NCI-H2081 treated with DMSO at 0.1 percent for 48 hours (cell line): ENCODE data around the gene ADORA1.

Source experiments
- DNase-seq: peaks from one replicate; lab custom pipeline; 2025; lab: John Stamatoyannopoulos, UW

Gene ADORA1

DNA sequence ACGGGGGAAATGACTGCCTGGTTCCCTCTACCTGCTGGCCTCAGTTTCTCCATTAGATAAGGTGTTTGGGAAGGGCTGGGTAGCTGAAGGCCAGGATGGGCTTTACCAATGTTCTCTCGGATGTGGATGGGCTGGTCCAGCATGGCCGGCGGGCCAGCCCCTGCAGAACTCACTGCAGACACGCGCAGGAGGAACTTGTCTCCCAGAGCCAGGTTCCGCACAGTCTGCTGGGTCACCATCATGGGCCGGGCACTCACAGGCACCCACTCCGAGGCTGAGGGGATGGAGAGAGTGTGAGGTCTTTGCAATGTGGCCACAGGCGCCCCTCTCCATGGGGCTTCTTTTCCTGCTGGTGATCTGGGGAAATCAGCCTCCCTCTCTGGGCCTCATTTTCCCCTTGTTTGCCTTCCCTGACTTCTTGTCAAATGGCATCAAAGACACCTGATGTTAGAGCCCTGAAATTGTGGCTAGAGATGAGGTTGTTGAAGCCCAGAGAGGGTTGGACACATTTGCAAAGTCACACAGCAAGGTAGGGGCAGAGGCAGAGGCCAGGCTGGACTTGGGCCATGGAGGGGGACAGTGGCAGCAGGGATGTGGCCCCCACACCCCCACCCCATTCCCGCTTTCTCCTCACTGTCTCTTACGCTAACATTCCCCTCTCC lies 46.9 kb downstream of the ADORA1 start:
- no peak for DNase-seq

DNA sequence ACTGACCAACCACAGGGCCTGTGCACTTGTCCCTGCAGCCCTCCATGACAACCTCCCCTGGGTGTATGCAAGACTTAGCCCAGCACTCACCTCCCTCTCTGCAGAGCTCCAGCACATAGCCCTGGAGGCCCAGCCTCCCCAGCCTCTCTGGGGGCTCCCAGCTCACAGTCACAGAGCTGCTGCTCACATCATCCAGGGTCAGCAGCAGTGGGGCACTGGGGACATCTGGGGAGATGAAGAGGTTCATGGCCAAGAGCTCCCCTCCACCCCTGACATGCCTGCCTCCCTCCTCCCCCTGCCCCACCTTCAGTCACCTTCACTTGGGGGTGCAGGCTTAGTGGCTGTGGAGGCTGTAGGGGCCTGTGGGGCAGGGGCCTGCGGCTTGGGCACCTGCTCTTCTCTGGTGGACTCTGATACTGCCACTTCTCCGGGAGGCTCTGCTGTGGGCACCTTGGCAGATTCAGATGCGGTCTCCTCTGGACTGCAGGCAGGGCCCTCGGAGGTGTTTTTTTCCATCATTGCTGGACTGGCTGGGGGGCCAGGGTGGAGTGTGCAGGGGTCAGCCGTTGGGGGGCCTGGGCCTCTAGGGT lies 47.8 kb downstream of the ADORA1 start, which contains the start of gene MYBPH:
Gene MYBPH, minus strand, starts transcription at position 590 of the 590 bp plus-strand sequence. Its CDS starts 71 bp downstream, at position 519.
- no peak for DNase-seq

DNA sequence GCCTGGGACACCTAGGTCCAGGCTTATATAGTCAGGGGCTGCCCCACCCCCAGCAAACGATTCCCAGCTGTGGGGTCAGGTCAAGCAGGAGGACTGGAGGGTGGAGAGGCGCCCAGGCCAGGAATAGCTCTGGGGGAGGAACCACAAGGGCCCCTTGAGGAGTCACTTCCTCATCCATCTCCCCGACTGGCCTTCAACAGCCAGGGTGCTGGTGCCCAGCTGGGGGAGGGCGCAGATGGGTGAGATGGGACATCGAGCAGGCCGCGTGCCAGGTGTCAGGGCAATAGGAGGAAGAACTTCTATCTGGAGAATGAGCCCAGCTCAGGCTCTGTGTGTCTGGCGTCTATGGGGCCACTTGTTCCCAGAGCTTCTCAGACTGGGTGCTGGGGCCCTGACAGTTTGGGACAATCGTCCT lies 48.3 kb downstream of the ADORA1 start:
- no peak for DNase-seq

DNA sequence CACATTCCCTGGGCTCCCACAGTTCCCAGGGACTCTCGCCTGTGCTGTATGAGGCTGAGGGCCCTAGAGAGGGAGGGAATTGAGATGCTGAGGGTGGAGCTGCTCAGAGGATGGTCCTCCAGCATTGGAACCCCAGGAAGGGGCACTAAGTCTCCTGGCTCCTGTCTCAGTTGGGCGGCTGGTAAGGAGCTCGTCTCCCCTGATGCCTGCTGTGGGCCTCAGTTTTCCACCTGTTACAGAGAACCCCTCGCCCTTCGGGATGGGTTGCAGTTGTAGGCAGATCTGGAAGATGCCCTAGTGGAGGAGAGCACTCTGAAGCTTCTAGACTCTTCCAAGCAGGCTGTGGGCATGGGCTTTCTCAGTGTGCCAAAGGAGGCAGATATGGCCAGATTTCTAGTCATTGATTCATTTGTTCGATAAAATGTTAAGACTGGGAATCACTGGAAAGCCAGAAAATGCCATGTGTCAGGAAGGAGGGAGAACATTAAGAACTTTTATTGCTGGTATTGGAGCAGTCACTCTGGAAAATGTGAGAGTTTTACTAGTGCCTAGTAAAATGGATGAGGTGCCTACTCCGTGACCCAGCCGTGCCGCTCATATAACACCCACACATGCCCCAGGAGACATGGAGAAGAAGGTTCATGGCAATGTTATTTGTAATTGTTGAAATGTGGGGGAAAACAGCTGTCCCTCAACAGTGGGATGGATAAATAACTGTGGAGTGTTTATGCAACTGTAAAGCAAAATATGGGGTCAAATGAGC lies 48.9 kb downstream of the ADORA1 start:
- no peak for DNase-seq

DNA sequence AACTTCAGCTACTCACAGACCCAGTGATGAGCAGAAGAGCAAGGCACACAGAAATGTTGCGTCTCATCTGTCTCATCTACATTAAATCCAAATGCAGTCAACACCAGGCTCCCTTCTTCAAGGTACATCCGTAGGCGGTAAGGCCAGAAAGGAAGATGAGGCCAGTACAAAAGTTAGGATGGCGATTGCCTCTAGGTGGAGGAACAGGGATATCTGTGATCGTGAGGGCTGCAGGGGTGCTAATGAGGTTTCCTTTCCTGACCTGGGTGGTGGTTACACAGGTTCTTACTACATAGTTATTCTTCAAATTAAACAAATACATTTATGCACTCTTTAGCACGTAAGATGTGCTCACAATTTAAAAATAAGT lies 49.5 kb downstream of the ADORA1 start:
- no peak for DNase-seq

DNA sequence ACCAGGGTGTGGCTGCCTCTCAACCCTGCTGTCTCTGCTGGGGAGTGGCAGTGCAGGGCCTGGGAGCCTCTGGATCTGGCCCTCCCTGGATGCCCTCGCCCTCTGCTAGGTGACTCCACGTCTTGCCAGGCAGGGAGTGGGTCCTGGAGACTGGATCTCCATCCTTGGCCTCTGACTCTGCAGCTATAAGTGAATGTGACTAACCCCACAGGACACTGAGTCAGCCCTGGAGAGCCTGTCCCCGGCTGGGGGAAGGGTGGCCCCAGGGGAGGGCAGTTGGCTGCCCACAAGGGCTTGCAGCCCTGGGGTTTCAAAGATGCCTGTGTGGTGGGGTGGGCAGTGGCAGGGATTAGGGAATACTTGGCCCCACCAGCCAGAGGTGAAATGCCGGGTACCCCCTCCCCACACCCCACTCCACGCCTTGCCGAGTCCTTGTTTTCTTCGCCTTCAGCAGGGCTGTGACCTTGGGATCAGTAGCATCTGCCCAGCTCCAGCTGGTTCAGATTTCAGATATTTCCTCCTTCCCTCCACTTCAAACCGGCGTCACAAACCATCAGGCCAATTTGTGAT lies 50.0 kb downstream of the ADORA1 start:
- DNase-seq: no peak

DNA sequence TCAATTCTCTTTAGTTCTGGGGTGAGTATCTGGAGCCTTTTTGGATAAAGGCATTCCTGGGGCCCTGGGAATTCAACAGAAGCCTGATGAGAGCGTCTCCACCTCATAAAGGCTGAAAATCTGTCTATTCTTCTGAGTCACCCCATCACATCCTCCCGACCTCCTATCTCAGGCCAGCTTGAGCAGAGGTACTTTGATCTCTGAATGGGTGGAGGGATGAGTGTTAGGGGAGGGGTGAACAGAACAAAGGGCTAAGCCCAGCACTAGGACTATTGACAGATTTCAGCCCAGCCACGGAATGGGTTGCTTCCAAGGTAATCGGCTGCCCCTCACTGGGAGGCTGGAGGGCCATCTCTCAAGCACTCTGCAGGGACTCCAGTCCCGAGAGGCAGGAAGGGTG lies 50.6 kb downstream of the ADORA1 start:
- DNase-seq: no peak

DNA sequence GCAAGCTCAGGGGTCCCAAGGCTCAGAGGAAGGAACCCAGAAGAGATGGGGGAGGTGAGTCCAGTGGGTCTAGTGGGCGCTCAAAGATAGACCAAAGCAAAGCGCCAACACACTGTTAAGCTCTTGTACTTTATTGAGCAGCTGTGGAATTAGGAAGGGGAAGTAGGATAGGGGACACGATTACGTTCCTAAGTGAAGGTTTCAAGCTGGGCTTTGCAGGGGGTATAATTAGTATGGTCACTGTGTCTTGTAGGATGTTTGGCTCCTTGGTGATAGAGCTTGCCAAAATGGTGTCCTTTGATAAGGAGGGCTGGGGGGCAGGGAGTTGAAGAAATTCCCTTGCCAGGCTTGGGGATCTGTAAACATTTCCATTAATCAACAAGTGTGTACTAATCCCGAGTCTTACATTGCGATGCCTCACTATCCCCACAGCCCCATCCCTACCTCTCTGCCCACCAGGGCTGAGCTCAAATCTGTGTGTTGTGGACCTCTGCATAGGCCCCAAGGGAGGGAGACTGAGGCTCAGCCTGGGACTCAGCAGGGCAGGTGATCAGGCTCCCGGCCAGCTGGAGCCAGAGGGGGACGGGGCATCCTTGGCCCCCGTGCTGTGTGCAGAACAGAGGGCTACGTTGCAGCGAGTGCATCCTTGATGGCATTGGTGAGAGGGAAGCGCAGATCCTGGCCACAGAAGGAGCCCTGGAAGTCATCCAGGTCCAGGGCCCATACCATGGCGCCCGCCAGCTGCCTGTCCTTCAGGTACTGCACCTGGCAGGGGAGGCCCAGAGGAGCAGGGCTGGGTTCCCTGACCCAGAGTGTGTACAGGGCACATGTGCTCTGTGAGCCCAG lies 51.5 kb downstream of the ADORA1 start:
- no peak for DNase-seq

DNA sequence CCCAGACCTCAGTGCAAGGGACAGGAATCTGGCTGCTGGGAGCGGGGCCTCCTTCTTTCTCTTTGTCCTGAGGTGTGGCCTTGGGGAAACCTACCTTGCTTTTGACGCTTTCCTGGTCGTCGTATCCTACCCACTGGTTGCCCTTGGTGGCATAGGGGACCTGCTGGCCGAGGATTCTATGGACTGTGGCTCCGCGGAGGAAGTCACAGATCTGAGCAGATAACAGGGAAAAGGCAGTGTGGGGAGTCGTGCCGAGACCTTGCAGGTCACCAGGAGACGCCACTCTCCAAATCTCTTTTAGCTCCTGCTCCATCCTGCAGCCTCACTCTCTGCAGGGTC lies 52.1 kb downstream of the ADORA1 start:
- DNase-seq: no peak

DNA sequence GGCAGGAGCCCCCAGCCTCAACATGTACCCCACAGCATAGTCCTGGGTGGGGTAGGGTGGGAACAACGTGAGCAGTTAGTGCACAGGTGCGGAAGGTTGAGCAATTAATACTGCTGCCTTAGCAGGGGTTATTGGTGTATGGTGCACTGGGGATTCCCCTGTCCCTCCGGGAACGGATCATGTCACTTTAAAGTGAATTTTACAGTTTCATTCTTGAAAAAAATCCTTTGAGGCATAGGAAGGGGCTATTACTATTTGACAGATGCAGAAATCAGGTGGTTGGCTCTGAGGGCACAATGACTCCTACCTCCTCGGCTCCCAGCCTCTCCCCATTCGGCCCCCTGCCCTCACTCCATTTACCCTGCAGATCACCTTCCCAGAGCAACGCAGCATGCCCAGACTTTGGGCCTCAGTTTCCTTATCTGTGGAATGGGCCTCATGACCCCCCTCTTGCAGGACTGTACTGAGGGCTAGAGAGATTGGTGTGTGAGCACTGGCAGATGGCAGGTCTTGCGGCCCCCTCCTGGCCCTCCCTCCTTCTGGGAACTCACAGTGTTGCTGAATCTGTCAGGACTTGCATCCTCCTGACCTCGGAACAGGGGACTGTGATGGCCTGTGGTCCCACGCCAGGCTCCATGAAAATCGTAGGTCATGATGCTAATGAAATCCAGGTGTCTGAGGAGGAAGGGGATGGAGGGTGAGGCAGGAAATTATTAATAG lies 53.2 kb downstream of the ADORA1 start:
- DNase-seq: no peak

DNA sequence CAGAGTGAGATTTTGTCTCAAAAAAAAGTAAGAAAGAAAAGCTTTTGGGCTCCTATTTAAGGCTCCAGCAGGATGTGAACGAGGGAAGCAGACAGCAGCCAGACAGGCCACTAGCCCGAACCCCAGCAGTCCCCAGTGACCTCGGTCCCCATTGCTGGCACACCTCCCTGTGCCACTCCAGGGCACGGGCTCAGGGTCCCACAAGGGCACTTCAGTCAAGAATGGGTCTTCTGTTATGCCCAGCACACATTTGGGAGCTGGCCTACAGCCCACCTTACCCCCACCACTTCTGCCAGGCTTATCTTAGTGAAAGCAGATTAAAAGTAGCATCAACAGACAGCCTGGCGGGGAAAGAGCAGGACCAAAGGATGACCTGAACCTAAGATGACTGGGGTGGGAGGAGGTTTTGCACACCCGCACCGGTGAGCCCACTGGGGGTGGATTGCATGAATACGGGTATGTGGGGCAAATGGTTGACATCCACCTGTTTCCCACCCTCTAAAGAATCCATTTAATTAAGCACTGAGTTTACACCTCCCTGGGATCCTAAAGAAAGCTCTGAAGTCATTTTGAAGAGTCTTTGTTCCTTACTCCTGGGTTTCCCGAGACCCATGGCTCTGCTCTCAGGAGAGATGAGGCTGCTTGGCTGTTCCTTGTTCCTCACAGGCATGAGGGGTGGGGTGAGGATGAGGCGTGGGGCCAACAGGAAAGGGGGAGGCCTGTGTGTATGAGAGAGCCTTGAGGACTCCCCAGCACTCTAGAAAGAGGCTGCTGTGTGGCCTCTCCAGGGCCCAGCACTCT lies 54.3 kb downstream of the ADORA1 start:
- no peak for DNase-seq

DNA sequence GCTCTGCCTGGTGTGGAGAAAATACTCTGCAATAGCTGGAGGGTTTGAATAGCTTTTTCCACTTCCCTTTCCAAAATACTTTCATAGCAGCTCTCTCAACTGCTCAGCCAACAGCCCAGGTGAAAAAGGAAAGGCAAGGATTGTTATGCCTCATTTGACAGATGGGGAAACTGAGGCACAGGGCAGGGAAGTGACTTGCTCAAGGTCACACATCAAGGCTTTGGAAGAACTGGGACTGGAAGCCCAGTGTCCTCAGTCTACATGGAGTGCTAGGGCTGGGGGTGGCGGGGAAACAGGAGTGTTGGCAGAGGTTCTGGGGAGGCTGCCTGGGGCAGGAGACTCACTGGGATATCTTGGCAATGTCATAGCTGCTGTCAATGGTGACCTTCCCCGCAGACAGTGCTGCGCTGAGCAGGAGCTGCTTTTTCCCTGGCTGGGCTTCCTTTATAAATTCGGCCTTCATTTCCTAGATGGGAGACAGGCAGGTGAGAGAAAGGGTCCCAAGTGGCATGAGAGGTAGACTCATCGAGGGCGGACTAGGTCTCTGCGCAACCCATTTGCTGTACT lies 54.9 kb downstream of the ADORA1 start:
- DNase-seq: no peak

DNA sequence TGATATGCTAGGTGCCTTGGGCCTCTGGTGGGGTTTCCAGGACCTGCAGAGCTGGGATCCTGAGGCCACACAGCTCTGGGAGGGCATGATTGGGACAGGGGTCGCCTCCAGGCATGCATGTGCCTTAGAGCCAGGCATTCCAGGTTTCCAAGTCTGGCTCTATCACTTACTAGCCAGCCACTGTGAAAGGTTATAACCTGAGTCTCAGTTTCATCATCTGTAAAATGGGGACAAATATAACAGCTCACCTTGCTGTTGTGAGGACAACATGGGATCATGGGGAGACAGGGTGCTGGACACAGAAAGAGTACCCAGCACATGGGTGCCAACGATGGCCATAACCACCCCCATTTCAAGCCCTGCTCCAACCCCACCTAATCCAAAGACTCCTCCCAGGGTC lies 56.3 kb downstream of the ADORA1 start:
- DNase-seq: no peak

DNA sequence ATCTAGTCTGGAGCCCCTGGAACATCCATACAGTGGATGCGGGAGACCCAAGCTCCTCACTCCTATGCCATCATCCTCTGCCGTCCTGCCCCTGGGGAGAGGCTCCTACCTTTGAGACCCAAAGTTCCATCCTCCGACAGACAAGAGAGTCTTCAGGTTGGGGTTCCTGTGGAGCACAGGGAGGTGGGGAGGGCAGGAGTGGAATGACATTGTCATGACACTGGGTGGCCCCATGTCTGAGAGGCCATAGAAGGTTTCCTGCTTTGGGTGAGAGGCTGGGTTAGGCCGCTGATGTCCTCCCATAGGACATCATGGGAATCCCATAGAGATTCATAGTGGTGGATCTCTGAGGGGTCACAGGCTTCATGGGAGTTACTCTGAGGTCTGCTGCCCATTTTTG lies 56.9 kb downstream of the ADORA1 start:
- no peak for DNase-seq

DNA sequence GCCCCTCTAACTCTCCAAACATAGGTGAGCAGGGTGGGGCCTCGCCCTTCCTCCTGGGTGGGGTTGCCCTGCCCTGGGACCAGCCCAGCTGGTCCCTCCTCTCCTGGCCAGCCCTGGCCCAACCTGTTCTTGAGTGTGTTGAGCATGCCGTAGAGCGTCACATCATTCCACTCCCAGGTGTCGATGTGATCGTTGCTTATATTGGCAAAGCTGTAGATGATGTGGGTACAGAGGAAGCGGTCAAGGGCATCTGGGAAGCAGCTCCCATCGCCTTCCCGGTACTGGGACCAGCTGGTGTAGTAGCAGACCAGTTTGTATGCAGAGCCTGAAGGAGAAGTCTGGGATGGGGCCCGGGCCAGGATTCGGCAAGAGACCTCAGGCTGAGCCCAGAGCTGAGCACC lies 57.5 kb downstream of the ADORA1 start:
- no peak for DNase-seq

DNA sequence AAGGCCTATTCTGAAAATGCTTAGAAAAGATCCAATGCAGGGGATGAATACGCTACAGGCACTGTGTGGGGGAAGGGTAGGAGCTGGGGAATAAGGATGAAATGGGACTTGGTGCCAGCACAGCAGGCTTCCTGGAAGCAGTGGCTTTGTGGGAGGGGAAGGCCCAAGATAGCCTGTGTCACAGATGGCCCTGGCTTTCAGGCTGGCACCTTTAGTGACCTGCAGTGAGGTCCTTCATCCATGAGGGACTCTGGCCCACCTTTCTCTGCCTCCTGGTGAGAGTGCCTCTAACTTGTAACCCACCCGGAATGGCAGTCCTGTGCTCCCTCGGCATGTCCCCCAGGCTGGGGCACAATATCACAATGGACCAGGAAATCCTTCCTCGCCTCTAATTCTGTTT lies 58.1 kb downstream of the ADORA1 start:
- no peak for DNase-seq

DNA sequence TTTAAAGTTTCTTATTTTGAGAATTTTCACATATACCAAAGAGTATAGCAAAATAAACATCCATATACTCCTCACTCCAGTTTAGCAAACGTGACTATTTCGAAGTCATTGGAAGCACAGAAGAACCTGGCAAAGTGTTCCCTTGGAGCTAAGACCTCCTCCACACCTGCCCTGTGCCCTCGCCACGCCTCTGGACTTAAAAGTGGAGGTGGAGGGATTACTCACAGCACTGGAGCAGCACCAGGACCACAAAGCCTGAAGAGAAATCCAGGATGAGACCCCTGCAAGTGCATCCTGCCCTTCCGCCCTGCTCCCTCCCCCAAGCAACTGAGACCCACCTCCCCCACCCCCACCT lies 58.5 kb downstream of the ADORA1 start:
- no peak for DNase-seq

DNA sequence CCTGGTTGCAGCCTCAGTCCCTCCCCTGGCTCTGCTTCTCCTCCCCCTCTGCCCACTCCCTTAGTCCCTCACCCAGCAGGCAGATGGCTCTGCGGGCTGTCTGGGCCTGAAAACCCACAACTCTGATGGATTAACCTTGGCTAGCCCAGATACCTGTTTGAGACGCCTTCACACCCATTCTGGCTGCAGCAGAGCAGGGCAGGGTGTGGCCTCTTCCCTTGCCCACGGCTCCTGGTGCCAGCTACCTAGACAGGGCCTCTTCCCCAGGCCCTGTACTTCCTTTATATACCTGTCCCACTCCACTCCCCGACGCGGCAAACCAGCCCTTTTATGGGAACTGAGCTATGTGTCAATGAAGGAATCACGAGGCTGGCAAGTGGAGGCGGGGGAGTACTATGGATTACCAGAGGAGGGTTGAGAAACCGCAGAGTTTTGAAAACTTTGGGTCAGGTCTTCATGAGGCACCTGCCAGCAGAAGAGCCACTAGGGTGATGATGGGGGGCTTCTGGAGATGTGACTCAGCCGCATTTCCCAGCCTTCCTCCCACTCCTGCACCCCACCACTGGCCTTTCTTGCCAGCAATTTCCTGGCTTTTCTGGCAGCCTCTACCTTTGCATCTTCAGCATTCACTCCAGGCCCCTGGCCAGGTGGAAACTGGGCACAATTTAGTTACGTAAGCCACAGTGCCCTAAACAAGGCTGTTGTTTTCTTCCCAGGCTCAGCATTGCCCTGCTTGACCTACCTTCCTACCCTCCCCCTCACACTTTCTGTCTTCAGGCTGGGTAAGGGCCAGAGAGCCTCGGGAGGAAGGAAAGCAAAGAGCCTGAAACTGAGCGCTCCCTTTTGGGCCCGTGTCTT lies 59.1 kb downstream of the ADORA1 start, which contains the start of gene CHI3L1:
Gene CHI3L1, minus strand, starts transcription at position 259 of the 858 bp plus-strand sequence. Its CDS starts 81 bp downstream, at position 178.
- no peak for DNase-seq

DNA sequence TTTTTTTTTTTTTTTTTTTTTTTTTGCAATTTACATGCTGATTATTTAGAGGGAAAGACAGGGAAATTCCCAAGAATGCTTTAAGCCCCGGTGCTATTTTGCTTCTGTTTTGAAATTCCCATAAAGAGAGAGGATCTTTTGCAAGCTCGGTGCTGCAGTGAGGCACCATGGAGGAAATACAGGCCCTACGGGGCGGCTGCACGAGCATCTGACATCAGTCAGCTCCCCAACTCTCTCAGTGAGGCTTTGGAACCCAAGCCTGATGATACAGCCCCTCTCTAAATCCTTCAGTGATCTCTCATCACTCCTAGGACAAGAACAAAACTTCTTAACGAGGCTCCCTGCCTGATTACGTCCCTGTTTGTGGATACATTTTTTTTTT lies 59.8 kb downstream of the ADORA1 start:
- DNase-seq: no peak
